GM12892 (cell line): ENCODE data around the gene TSG101.

Experiments used
- POLR2A ChIP-seq: IDR thresholded peaks from 2 replicates; pipeline ENCODE4 v1.6.1; 2011; ENCODE audit warnings: low read depth, low read length, control low read depth
- POLR2AphosphoS5 ChIP-seq: IDR thresholded peaks from 2 replicates; pipeline ENCODE4 v1.6.1; 2011; ENCODE audit warnings: low read depth, low read length, control low read depth
- TAF1 ChIP-seq: IDR thresholded peaks from 2 replicates; pipeline ENCODE4 v1.6.1; 2011; ENCODE audit warnings: low read depth, mild to moderate bottlenecking, control low read depth, low read length, borderline replicate concordance

GRCh38 chr11:18463439-18463838, 63.3 kb downstream of the TSG101 start:
- no peak for TF ChIP-seq TAF1
- no peak for TF ChIP-seq POLR2A
- TF ChIP-seq POLR2AphosphoS5, result no peak
